NB4 (cell line): ENCODE results near the gene ZNF580.

ENCODE experiments used
- DNase-seq: peaks from one replicate; pipeline ENCODE4 v3.0.0; 2010; ENCODE audit warnings: low read depth
- H3K4me3 ChIP-seq: one replicate; pipeline ENCODE4 v1.5.1; 2011; ENCODE audit warnings: mild to moderate bottlenecking, low read depth, low read length, moderate library complexity
- CTCF ChIP-seq: IDR thresholded peaks from one replicate; pipeline ENCODE4 v1.5.1; 2012; ENCODE audit warnings: low read depth, low read length
- MAX ChIP-seq: IDR thresholded peaks from 2 replicates; pipeline ENCODE4 v1.6.1; 2011; ENCODE audit warnings: low read depth, low read length
- MYC ChIP-seq: IDR thresholded peaks from 2 replicates; pipeline ENCODE4 v1.6.1; 2011; ENCODE audit warnings: low read depth, low read length
- POLR2A ChIP-seq: IDR thresholded peaks from 2 replicates; pipeline ENCODE4 v1.6.1; 2011; ENCODE audit warnings: mild to moderate bottlenecking; ENCODE audit not compliant: insufficient read length; ENCODE audit errors: extremely low read depth

The ZNF580 gene

GRCh38 chr19:55642153-55643002 lies 1.6 kb downstream of the ZNF580 start:
- no peak for DNase-seq
- TF ChIP-seq MYC = no peak
- TF ChIP-seq POLR2A = no peak
- TF ChIP-seq MAX = no peak
- TF ChIP-seq CTCF = no peak
- H3K4me3 ChIP-seq = peak overlapping the region; percentile 78

- TF ChIP-seq POLR2A (no peak), MYC (peak; percentile 48; the same call in 1 of the 2 replicates), MAX (no peak), CTCF (no peak)
- DNase-seq = peak; percentile 77
- peak within 1 kb of the TSS; percentile 78 for H3K4me3 ChIP-seq
These were observed 2.4 kb downstream of the ZNF580 start, which contains the start of gene ZNF581 for GRCh38 chr19:55643003-55643886. ZNF581 (plus strand) TSS chr19:55643649; CDS start chr19:55644572, 923 bp downstream.

GRCh38 chr19:55643887-55644176 lies 3.0 kb downstream of the ZNF580 start:
- no peak for TF ChIP-seq MAX
- no peak; the same call in 1 of the 2 replicates for TF ChIP-seq MYC
- no peak for TF ChIP-seq POLR2A
- TF ChIP-seq CTCF = no peak
- H3K4me3 ChIP-seq = peak overlapping the region; percentile 78
- no peak for DNase-seq

- peak overlapping the region; percentile 78 for H3K4me3 ChIP-seq
- DNase-seq = no peak
- TF ChIP-seq POLR2A = no peak
- TF ChIP-seq CTCF = no peak
- no peak for TF ChIP-seq MAX
- TF ChIP-seq MYC = no peak
These were observed 3.5 kb downstream of the ZNF580 start for GRCh38 chr19:55644191-55644833.

GRCh38 chr19:55644842-55645511 lies 4.2 kb downstream of the ZNF580 start:
- DNase-seq = no peak
- H3K4me3 ChIP-seq = peak overlapping the region; percentile 78
- TF ChIP-seq MAX (no peak), CTCF (no peak), MYC (no peak), POLR2A (no peak)
